HG03108 (cell line): ENCODE measurements around the gene ZNF445.
"Not testable (repeated sequence)": the region's sequence is repeated elsewhere in the genome, so short reads cannot be mapped to it uniquely, and the experiment has no call there.

Experiments used
- ATAC-seq: cut with Tn5 transposase; IDR thresholded peaks from one replicate; pipeline ENCODE4 v1.9.1; 2021; ENCODE audit warnings: moderate library complexity; ENCODE audit not compliant: unreplicated experiment

ZNF445 gene

DNA sequence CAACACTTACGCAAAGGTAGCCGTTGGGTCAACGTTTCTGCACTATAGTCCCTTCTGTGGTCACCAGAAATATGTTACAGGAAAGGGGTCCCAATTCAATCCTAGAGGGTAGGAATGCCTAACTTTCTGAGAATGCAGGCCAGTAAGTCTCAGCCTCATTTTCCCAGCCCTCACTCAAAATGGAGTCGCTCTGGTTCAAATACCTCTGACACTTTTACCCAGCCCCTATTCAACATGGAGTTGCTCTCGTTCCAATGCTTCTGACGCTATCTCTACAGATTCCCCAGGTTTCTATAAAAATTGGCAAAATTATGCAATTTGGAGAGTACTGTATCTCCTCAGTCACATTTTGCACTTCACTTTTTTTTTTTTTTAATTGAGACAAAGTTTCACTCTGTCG, 39.7 kb downstream of the ZNF445 start:
- ATAC-seq: no peak

DNA sequence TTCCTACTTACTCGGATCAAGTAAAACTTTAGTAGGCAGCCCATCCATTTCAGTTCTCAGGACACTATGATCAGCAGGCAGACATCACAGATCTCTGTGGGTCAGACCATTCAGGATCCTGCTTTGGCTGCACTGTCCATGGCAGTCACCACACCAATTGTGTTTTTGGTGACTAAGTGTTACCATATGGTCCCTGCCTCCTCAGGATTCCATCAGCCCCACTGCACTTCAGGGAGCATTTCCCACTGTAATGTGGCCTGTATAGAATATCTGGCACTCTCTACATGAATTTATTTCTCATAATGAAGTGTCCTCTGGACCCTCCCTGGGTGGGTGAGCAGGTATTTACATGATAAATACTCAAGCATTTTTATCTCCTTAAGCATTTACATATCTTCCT, 41.3 kb downstream of the ZNF445 start:
- ATAC-seq: no peak

- ATAC-seq: no peak
These were observed 42.5 kb downstream of the ZNF445 start for GRCh38 chr3:44434834-44435510.

DNA sequence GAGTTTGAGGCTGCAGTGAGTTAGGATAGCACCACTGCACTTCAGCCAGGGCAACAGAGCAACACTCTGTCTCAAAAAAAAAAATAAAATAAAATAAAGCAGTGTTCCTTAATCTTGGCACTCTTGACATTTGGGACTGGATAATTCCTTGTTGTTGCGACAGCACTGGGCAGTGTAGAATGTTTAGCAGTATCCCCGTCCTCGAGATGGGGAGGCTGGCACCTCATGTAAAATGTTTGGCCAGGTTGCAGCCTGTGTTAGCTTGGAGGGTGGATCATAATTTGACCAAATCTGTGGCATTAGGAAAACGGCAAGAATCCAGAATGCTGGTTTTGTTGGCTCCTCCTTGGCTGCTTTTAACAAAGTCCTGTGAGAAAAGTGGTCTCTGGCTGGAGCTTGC, 47.0 kb downstream of the ZNF445 start:
- no peak for ATAC-seq

GRCh38 chr3:44429459-44429858, 48.0 kb downstream of the ZNF445 start:
- ATAC-seq: no peak

- no peak for ATAC-seq
These were observed 48.6 kb downstream of the ZNF445 start for GRCh38 chr3:44428910-44429309.

- ATAC-seq: no peak
These were observed 49.8 kb downstream of the ZNF445 start for GRCh38 chr3:44427683-44428082.

- no peak for ATAC-seq
These were observed 52.7 kb downstream of the ZNF445 start for GRCh38 chr3:44424758-44425157.

- ATAC-seq: no peak
These were observed 56.2 kb downstream of the ZNF445 start for GRCh38 chr3:44421280-44421679.

GRCh38 chr3:44420676-44421075, 56.8 kb downstream of the ZNF445 start:
- no peak for ATAC-seq

- ATAC-seq: no peak
These were observed 57.4 kb downstream of the ZNF445 start for GRCh38 chr3:44419923-44420650.

- no peak for ATAC-seq
These were observed 58.2 kb downstream of the ZNF445 start for GRCh38 chr3:44419116-44419922.

GRCh38 chr3:44418549-44418948, 58.9 kb downstream of the ZNF445 start:
- no peak for ATAC-seq

DNA sequence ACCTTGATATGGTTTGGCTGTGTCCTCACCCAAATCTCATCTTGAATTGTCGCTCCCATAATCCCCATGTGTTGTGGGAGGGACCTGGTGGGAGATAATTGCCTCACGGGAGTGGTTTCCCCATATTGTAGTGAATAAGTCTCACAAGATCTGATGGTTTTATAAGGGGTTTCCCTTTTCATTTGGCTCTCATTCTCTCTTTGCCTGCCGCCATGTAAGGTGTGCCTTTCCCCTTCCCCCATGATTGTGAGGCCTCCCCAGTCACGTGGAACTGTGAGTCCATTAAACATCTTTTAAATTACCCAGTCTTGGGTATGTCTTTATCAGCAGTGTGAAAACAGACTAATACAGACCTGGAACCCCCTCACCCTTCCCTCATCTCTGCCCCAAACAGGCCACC, 59.4 kb downstream of the ZNF445 start:
- ATAC-seq: not testable (repeated sequence)

DNA sequence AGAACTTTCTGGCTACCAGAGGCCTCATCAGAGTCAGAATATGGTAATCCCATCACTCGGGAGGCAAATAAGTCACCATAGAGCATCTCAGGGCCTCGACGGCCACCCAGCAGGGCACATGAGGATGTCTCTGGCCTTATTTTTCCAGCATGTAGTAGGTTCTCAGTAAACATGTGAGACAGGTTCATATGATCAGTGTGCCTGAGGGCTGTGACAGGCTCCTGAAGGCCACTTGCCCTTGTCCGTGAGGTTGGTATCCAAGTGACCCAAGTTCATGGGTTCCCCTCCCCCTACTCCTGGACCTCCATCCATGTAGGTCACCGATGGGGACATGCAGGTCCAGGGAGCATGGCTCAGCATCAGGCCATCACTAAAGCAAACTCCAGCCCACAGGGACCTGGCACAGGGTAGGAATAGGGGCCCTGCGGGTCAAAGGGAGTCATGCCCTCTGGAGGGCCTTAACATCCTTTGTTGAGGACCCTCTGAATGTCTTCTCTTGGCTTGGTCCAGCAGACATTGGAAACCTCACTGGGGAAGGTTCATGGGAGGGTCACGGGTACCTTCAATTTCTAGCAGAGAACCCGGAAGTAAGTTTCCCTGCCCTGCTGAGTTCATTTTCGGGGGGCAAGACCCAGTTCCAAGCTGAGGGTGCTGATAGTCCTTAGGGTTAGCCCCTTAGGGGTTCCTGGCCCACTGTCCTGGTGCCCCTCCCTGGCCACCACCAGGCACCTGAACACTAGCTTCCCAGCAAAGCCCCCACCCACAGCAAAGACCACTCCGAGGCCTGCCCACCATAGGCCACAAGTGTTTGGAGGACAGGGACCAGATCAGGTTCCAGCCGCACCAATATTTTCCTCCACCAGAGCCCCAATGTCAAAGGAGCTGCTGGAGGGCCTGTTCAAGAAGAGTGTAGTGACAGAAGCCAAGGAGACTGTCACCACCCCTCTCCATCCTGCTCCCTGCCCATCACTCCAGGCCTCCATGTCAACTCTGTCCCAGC, 61.1 kb downstream of the ZNF445 start:
- ATAC-seq: no peak

- no peak for ATAC-seq
These were observed 62.0 kb downstream of the ZNF445 start for GRCh38 chr3:44415421-44415820.

- no peak for ATAC-seq
These were observed 62.9 kb downstream of the ZNF445 start for GRCh38 chr3:44414517-44415090.

- ATAC-seq: no peak
These were observed 65.1 kb downstream of the ZNF445 start for GRCh38 chr3:44412365-44412764.

DNA sequence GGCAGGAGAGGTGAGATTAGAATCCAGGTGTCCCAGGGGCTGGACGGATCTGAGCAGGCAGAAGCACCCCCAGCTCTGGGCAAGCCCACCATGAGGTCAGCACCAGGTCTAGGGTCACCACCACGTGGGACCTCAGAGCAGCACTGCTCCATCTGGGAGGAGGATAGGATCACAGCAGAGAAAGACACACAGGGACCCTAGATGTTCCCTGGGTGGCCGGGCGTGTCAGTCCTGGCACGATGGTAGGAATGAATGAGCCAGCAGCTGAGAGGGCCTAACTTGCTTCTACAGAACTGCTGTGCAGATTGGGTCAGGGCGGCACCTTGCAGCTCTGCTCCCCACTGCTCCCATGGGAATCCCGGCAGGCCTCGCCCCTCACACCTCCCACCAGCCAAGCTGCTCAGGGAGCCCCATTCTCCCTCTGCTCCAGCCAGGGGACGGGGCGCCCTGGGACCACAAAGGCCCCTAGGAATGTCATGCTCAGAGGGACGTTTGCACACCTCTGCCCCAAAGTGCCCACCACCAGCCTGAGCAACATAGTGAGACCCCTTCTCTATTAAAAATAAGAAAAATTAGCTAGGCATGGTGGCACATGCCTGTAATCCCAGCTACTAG, 66.3 kb downstream of the ZNF445 start:
- no peak for ATAC-seq
